PC-3 (cell line): ENCODE data around the gene IFITM2. TPM values are rescaled to one million over a fixed set of nuclear protein-coding genes. Genes with fewer than 3 reads are reported as not detected.
"Not testable (repeated sequence)": the region's sequence is repeated elsewhere in the genome, so short reads cannot be mapped to it uniquely, and the experiment has no call there.

Experiments used
- ATAC-seq: fragments of 200-7000 bp; cut with Tn5 transposase; 2 replicates; pipeline ENCODE4 v1.9.1; 2020; ENCODE audit warnings: mild to moderate bottlenecking, moderate library complexity
- BruUV-seq: library from RNA; stranded (reverse); fragments of 400-500 nt; replicated peaks from 2 replicates; lab custom pipeline; 2021; lab: Mats Ljungman, UMichigan
- CTCF ChIA-PET: fragments of 300-600 bp; sonication (Branson Sonifier 250); formaldehyde crosslinking; loops from one replicate; lab custom pipeline; 2022; ENCODE audit warnings: antibody characterized with exemption; lab: Charles Lee
- POLR2A ChIA-PET: fragments of 300-600 bp; sonication (Branson Sonifier 250); formaldehyde crosslinking; loops from one replicate; lab custom pipeline; 2022; ENCODE audit warnings: antibody characterized with exemption; ENCODE audit not compliant: unreplicated experiment; lab: Charles Lee
- DNase-seq: peaks from one replicate; pipeline ENCODE4 v3.0.0-alpha.2; 2015
- H2AFZ ChIP-seq: fragments of 300-600 bp; sonication (generic); 2 replicates; pipeline ENCODE4 v1.6.0; 2016; ENCODE audit warnings: antibody characterized with exemption, low read length
- H3F3A ChIP-seq: fragments of 300-600 bp; sonication (generic); one replicate; pipeline ENCODE4 v1.6.0; 2017; ENCODE audit warnings: antibody characterized with exemption, low read length, control low read depth, mild to moderate bottlenecking; ENCODE audit not compliant: unreplicated experiment
- H3K27ac ChIP-seq: fragments of 300-600 bp; sonication (generic); 2 replicates; pipeline ENCODE4 v1.5.1; 2016; ENCODE audit warnings: mild to moderate bottlenecking, low read length
- H3K27me3 ChIP-seq: fragments of 300-600 bp; sonication (generic); 2 replicates; pipeline ENCODE4 v1.6.1; 2016; ENCODE audit warnings: low read length, mixed read lengths
- H3K36me3 ChIP-seq: fragments of 300-600 bp; sonication (generic); 2 replicates; pipeline ENCODE4 v1.6.1; 2016; ENCODE audit warnings: low read depth, mixed run types, low read length, mixed read lengths
- H3K4me1 ChIP-seq: fragments of 300-600 bp; sonication (generic); 2 replicates; pipeline ENCODE4 v1.5.1; 2016; ENCODE audit warnings: low read length; ENCODE audit not compliant: insufficient read depth
- H3K4me2 ChIP-seq: fragments of 300-600 bp; sonication (generic); 2 replicates; pipeline ENCODE4 v1.6.0; 2016; ENCODE audit warnings: low read length
- H3K4me3 ChIP-seq: fragments of 300-600 bp; sonication (generic); 2 replicates; pipeline ENCODE4 v1.5.1; 2016; ENCODE audit warnings: mild to moderate bottlenecking, low read length, mixed read lengths
- H3K79me2 ChIP-seq: fragments of 300-600 bp; sonication (generic); 2 replicates; pipeline ENCODE4 v1.6.1; 2017; ENCODE audit warnings: low read length, mixed read lengths
- H3K9ac ChIP-seq: fragments of 300-600 bp; sonication (generic); 2 replicates; pipeline ENCODE4 v1.6.0; 2016; ENCODE audit warnings: mild to moderate bottlenecking, low read length
- H3K9me2 ChIP-seq: fragments of 300-600 bp; sonication (generic); replicated peaks from 2 replicates; pipeline ENCODE4 v1.6.1; 2016; ENCODE audit warnings: mixed run types, low read length, mixed read lengths
- H3K9me3 ChIP-seq: fragments of 300-600 bp; sonication (generic); 2 replicates; pipeline ENCODE4 v1.6.1; 2016; ENCODE audit warnings: low read length, mixed read lengths
- H4K20me1 ChIP-seq: fragments of 300-600 bp; sonication (generic); 2 replicates; pipeline ENCODE4 v1.6.1; 2016; ENCODE audit warnings: low read length, mixed read lengths
- CTCF ChIP-seq: fragments of 300-600 bp; sonication (generic); conservative IDR thresholded peaks from 2 replicates; pipeline ENCODE4 v1.5.1; 2017; ENCODE audit warnings: antibody characterized with exemption, low read depth, mild to moderate bottlenecking, low read length
- EZH2 ChIP-seq: fragments of 300-600 bp; sonication (generic); IDR thresholded peaks from one replicate; pipeline ENCODE4 v1.6.1; 2017; ENCODE audit warnings: antibody characterized with exemption, mild to moderate bottlenecking, low read length; ENCODE audit not compliant: unreplicated experiment
- EZH2phosphoT487 ChIP-seq: fragments of 300-600 bp; sonication (generic); IDR thresholded peaks from 2 replicates; pipeline ENCODE4 v1.6.1; 2018; ENCODE audit warnings: mild to moderate bottlenecking, antibody characterized with exemption, low read length, borderline replicate concordance
- intact Hi-C: fragments of 100-400 bp; cut with micrococcal nuclease; formaldehyde crosslinking; loops from 2 replicates; pipeline ENCODE4 v1.9.0; 2023
- total RNA-seq: library from RNA; depleted of rRNA; stranded (reverse); fragments of >200 nt; gene quantifications from 2 replicates; pipeline ENCODE4 v1.2.3, GENCODE V29; 2014

IFITM2 gene
- total RNA-seq, 1 experiment from 2014 or later, result 49.0 TPM

DNA sequence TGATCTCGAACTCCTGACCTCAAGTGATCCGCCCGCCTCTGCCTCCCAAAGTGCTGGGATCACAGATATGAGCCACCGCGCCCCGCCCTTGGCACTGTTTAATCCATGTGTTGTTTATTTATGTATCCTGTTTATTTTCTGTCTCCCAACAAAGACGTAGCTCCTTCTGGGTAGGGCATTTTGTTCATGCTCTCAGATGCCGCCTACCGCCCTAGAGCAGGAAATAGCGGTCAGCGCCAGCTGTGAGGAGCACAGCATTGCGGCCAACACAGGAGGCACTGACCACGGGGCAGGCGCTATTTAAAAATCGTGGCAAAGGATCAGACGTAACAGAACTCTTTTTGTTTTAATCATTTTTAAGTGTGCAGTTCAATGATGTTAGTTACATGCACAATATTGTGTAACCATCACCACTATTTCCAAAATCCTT is 38.9 kb upstream of the IFITM2 start:
- H2AFZ ChIP-seq, H4K20me1 ChIP-seq, DNase-seq, H3F3A ChIP-seq, H3K27me3 ChIP-seq, POLR2A ChIA-PET, H3K27ac ChIP-seq, H3K4me1 ChIP-seq, intact Hi-C loops, H3K4me2 ChIP-seq, H3K36me3 ChIP-seq, BruUV-seq, H3K9ac ChIP-seq, H3K9me3 ChIP-seq, H3K79me2 ChIP-seq, CTCF ChIA-PET, H3K9me2 ChIP-seq, H3K4me3 ChIP-seq: not testable (repeated sequence)
- peak; percentile 66 for ATAC-seq
- 0 out of 2 replicates have a peak, but pooled peaks have one; percentile 8 for TF ChIP-seq CTCF

DNA sequence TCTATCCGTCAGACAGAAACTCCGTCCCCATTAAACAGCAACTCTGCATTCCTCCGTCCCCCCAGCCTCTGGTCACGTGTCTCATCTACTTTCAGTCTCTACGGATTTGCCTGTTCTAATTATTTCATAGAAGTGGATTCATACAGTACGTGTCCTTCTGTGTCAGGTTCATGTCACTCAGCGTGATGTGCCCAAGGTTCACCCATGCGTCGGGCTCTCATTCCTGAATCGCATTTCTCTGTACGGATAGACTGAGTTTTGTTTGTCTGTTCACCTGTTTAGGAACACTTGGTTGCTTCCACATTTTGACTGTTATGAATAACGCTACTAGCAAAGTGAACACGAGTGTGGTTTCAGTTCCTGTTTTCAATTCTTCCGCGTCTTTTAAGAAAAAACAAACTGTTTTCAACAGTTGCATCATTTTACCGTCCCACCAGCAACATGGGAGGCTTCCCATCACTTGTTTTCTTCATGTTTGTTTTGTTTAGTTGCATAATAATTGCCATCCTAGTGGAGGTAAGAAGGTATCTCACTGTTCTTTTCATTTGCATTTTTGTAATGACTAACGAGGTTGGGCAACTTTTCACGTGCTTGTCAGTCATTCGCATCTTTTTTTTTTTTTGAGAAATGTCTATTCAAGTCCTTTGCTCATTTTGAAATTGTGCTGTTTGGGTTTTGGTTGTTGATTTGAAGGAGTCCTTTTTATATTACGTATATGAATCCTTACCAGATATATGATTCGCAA is 38.3 kb upstream of the IFITM2 start:
- Histone ChIP-seq H3K27ac (no peak overlapping the region), H2AFZ (no peak overlapping the region), H3K9me3 (no peaks in the 10 kb centered on the region), H3K4me2 (no peak overlapping the region), H3K4me1 (peaks cover 4% of the 10 kb centered on the region), H3K27me3 (no peaks in the 10 kb centered on the region), H3K4me3 (no peak overlapping the region), H3K9me2 (no peaks in the 10 kb centered on the region), H3K36me3 (no peaks in the 10 kb centered on the region), H4K20me1 (no peaks in the 10 kb centered on the region), H3F3A (no peaks in the 10 kb centered on the region), H3K9ac (no peak overlapping the region), H3K79me2 (no peaks in the 10 kb centered on the region)
- ChIA-PET CTCF (no interaction called here), POLR2A (no interaction called here)
- no TSS peak for BruUV-seq
- no peak for ATAC-seq
- no peak for DNase-seq
- intact Hi-C loops, result no loop called here
- no peak for TF ChIP-seq CTCF
- no peak for TF ChIP-seq EZH2phosphoT487
- no peak for TF ChIP-seq EZH2

DNA sequence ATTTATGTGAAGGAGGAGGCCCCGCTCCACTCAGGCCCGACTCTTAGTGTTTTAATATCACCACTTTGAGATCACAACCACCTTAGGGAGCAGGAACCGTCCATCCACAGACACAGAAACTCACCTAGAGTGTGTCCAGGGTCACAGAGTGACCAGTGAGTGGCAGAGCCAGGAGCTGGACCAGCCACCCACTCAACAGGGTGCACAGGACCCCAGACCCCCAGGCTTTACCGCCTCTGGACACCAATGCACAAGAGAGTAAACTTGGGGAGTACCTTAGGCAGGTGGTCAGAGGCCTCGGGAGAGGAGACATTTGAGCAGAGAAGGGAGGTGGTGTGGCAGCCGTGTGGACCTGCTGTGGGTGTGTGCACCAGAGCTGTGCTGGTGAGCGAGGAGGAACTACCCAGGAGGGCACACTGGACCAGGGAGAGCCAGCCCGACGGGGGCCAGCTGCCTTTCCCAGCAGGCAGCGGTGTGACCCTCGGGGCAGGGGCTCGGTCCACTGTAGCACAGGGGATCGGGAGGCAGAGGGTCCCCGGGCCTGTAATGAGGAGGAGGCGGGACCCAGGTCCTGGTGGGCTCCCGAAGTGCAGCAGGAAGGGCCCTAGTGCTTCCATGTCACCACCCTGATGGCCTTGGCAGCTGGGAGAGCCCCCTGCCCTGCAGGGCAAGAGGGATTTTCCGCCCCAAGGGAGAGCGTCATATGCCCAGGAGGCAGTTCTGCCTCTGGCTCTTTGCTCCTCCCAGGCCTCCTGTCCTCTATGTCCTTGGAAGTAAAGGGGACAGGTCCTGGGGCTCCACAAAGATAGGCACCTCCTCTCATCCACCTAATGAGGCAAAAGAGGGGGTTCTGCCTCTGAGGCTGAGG is 36.9 kb upstream of the IFITM2 start:
- Histone ChIP-seq H3K4me2 (no peak overlapping the region), H4K20me1 (no peaks in the 10 kb centered on the region), H3K9me2 (no peaks in the 10 kb centered on the region), H3F3A (no peaks in the 10 kb centered on the region), H2AFZ (no peak overlapping the region), H3K27ac (no peak overlapping the region), H3K79me2 (no peaks in the 10 kb centered on the region), H3K4me1 (peaks cover 4% of the 10 kb centered on the region), H3K27me3 (no peaks in the 10 kb centered on the region), H3K36me3 (no peaks in the 10 kb centered on the region), H3K9me3 (no peaks in the 10 kb centered on the region), H3K4me3 (no peak overlapping the region), H3K9ac (no peak overlapping the region)
- BruUV-seq, result no TSS peak
- CTCF ChIA-PET, result no interaction called here
- no peak for ATAC-seq
- intact Hi-C loops, result no loop called here
- no peak for DNase-seq
- no peak for TF ChIP-seq EZH2phosphoT487
- POLR2A ChIA-PET, result no interaction called here
